NCI-H82 (cell line): ENCODE data around the gene RNF224.
A peak's percentile ranks its signal among the peaks of the same experiment; 100 is the strongest.

Experiments used
- DNase-seq: peaks from one replicate; lab custom pipeline; 2025; lab: John Stamatoyannopoulos, UW

RNF224 gene

GRCh38 chr9:137192448-137192780 lies 34.9 kb upstream of the RNF224 start:
- no peak for DNase-seq

GRCh38 chr9:137192859-137193258 lies 34.4 kb upstream of the RNF224 start:
- DNase-seq = no peak

- DNase-seq = no peak
Measured at GRCh38 chr9:137193771-137194170, 33.5 kb upstream of the RNF224 start.

GRCh38 chr9:137194388-137194787 lies 32.9 kb upstream of the RNF224 start:
- peak; percentile 48 for DNase-seq

GRCh38 chr9:137194909-137195308 lies 32.4 kb upstream of the RNF224 start:
- no peak for DNase-seq

- DNase-seq = peak; percentile 42
Measured at GRCh38 chr9:137195525-137196220, 31.6 kb upstream of the RNF224 start.

- no peak for DNase-seq
Measured at GRCh38 chr9:137198051-137198901, 29.0 kb upstream of the RNF224 start.

- DNase-seq = no peak
Measured at GRCh38 chr9:137198902-137199283, 28.4 kb upstream of the RNF224 start.

- DNase-seq = no peak
Measured at GRCh38 chr9:137199411-137200121, 27.7 kb upstream of the RNF224 start.

GRCh38 chr9:137200311-137201204 lies 26.7 kb upstream of the RNF224 start, which contains the start of gene TPRN:
TPRN (minus strand) TSS chr9:137200741; CDS start chr9:137200711, 30 bp downstream.
- peak; percentile 100 for DNase-seq

- DNase-seq = no peak
Measured at GRCh38 chr9:137201205-137201868, 26.0 kb upstream of the RNF224 start.

- no peak for DNase-seq
Measured at GRCh38 chr9:137202966-137203365, 24.3 kb upstream of the RNF224 start.

- no peak for DNase-seq
Measured at GRCh38 chr9:137204731-137205125, 22.6 kb upstream of the RNF224 start.

- peak; percentile 89 for DNase-seq
Measured at GRCh38 chr9:137205126-137206069, 21.9 kb upstream of the RNF224 start, which contains the start of the genes NDOR1 and TMEM203. NDOR1 (plus strand) TSS chr9:137205700; CDS start chr9:137205778, 78 bp downstream. TMEM203 (minus strand) TSS chr9:137205648; CDS start chr9:137205414, 234 bp downstream.

- DNase-seq = no peak
Measured at GRCh38 chr9:137206602-137207001, 20.7 kb upstream of the RNF224 start.

- no peak for DNase-seq
Measured at GRCh38 chr9:137211532-137211931, 15.8 kb upstream of the RNF224 start.

- no peak for DNase-seq
Measured at GRCh38 chr9:137212520-137212919, 14.8 kb upstream of the RNF224 start.

GRCh38 chr9:137213160-137214060 lies 13.9 kb upstream of the RNF224 start:
- DNase-seq = no peak

GRCh38 chr9:137214620-137215019 lies 12.7 kb upstream of the RNF224 start:
- DNase-seq = no peak
